ENCODE results near the gene LRRC32. TPM values are rescaled to one million over a fixed set of nuclear protein-coding genes. Genes with fewer than 3 reads are reported as not detected.

The LRRC32 gene
- total and polyA plus RNA-seq, 2 of the 4 experiments (the other 2 are of a cell fraction), result 5.2 to 13.7 TPM

DNA sequence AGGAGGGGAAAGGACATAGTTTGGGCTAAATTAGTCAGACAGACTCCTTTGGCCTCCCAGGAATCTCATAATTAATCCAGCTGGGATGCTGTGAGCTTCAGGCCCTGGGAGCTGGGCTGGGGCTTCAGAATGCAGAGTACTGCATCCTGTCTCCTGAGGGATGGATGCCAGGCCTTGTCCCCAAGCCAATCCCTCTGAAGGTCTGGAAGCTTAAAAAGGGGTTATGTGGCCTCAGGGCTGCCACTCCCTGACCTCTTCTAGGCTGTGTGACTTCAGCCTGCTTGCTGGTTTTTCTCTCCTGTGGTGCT is 6.9 kb upstream of the LRRC32 start:
- Histone ChIP-seq H3K79me1 (ENCODE audit: low read depth in 1 of 2, low read length in 2 of 2) (no peaks in the 10 kb centered on the region), H3K4me1 (ENCODE audit: control insufficient read depth, insufficient read depth, low read length) (peaks cover 6% of the 10 kb centered on the region), H3K4me2 (ENCODE audit: low read depth, low read length) (no peak overlapping the region), H2BK15ac (ENCODE audit: low read depth, low read length) (no peak overlapping the region), H3K23ac (ENCODE audit: low read depth, low read length) (no peak overlapping the region), H3K4ac (ENCODE audit: low read depth, low read length) (no peak overlapping the region), H4K8ac (ENCODE audit: low read depth in 2 of 2, low read length in 2 of 2) (no peak overlapping the region), H3K14ac (replicated peaks; ENCODE audit: low read depth, low read length) (no peak overlapping the region), H3K18ac (ENCODE audit: low read depth, low read length) (no peak overlapping the region), H2BK120ac (ENCODE audit: low read depth, low read length) (no peak overlapping the region), H2AK5ac (ENCODE audit: low read depth, low read length) (0 out of 2 replicates have a peak overlapping the region, but pooled peaks have one; percentile 7), H3K27me3 (ENCODE audit: control insufficient read depth, insufficient read depth, low read length) (peaks cover 5% of the 10 kb centered on the region; the same call in 1 of the 2 replicates), H4K20me1 (ENCODE audit: insufficient read depth, low read length) (no peaks in the 10 kb centered on the region), H4K5ac (ENCODE audit: low read depth, low read length) (no peak overlapping the region), H2AK9ac (replicated peaks; ENCODE audit: low read depth, low read length, poor library complexity) (no peak overlapping the region), H2BK5ac (ENCODE audit: low read depth, low read length, poor library complexity, severe bottlenecking) (no peak overlapping the region), H2AFZ (replicated peaks; ENCODE audit: low read length, poor library complexity) (no peak overlapping the region), H3K9me3 (ENCODE audit: control insufficient read depth, insufficient read depth, low read length) (no peaks in the 10 kb centered on the region), H4K91ac (ENCODE audit: insufficient read depth, low read depth, low read length) (no peak overlapping the region), H3K36me3 (ENCODE audit: control insufficient read depth, insufficient read depth, low read length) (no peaks in the 10 kb centered on the region), H3K56ac (ENCODE audit: extremely low read depth, insufficient read depth, low read length) (no peak overlapping the region), H3K4me3 (ENCODE audit: insufficient read depth, low read depth, low read length) (no peak overlapping the region), H3K9me1 (ENCODE audit: insufficient read depth, low read length) (no peaks in the 10 kb centered on the region), H3K9ac (ENCODE audit: low read depth, low read length) (no peak overlapping the region), H2BK20ac (ENCODE audit: low read depth, low read length) (no peak overlapping the region), H3K27ac (ENCODE audit: insufficient read depth, low read length) (no peak overlapping the region)
- ATAC-seq (ENCODE audit: low read depth) (peak; percentile 53), DNase-seq (peak; percentile 31)
- ChIA-PET POLR2A (ENCODE audit: unreplicated experiment) (no interaction called here), CTCF (no interaction called here)
- intact Hi-C loops (cut with micrococcal nuclease) (loop anchor here (10.0 kb wide), 1 partner anchor 293 kb away; the partner anchor contains the start of genes GVQW3 and THAP12), dilution Hi-C loops (cut with HindIII; ENCODE audit: low sequenced_read_pairs, unreplicated experiment) (no loop called here), in situ Hi-C loops (cut with MboI; ENCODE audit: low sequenced_read_pairs) (no loop called here)
- BruUV-seq (replicated peaks), result no TSS peak
- TF ChIP-seq FOS (IDR thresholded peaks at IDR 0.05; ENCODE audit: low read depth, low read length), result no peak
- TF ChIP-seq MXI1 (IDR thresholded peaks at IDR 0.05; ENCODE audit: borderline replicate concordance, low read depth, low read length), result no peak
- TF ChIP-seq CHD1 (IDR thresholded peaks at IDR 0.05; ENCODE audit: low read depth, low read length), result no peak
- TF ChIP-seq SMC3 (IDR thresholded peaks at IDR 0.05; ENCODE audit: low read depth, low read length), result no peak
- TF ChIP-seq POLR2A (IDR thresholded peaks at IDR 0.05; ENCODE audit: low read depth, low read length), result no peak
- TF ChIP-seq BHLHE40 (IDR thresholded peaks at IDR 0.05; ENCODE audit: low read depth, low read length), result no peak
- no peak for TF ChIP-seq CEBPB (IDR thresholded peaks at IDR 0.05; ENCODE audit: low read depth, low read length)

All from IMR-90 (cell line).